ENCODE results near the gene SP3.

The SP3 gene

GRCh38 chr2:173966274-173967098 is 1.3 kb upstream of the SP3 start:
- DNase-seq = no peak

GRCh38 chr2:173964565-173965371 is 405 bp downstream of the SP3 start:
- DNase-seq = peak; percentile 79

GRCh38 chr2:173963817-173964564 is 1.2 kb downstream of the SP3 start:
- DNase-seq = peak; percentile 94

DNA sequence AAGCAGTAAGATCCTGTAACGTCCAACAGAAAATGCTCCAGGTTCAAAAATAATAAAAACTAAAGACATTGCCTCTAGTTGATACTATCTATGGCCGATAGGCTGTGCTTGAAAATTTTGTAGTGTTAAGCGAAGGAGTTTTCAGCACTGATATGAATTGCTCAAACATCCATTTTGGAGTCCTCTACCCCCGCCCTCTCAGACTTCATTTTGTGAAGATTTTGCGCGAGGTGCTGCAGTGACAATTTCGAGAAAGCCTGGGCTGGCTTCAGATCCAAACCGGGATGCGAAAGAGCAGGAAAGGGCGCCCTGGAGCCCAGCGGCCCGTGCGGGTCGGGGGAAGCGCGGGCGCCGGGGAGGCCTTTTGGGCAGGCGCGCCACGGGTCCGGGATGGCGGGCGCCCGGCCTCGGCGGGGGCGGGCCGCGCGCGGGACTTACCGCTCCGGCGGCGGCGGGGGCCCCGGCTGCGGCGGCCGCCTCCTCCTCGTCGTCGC is 1.8 kb downstream of the SP3 start:
- no peak for DNase-seq

DNA sequence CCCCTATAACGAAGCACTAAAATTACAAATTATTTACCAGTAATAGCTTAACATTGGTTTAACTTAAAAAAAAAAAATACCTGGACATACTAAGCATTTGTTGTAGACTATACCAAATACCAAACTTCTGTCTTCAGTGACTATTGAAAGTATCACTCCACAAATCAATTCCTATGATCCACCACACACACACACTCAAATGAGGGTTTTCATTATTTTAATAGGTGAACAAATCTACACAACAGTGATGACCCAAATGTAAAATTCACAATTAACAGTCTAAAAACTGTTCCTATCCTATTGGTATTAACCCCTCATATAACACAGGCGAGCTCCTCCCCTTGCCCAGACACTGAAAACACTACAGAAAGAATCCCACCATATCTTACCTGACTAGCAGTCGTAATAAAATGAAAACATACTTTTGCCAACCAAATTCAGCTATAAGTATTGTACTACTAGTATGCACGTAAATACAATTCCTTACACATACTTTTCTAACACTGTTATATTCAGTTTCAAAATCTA is 2.5 kb downstream of the SP3 start:
- DNase-seq = no peak

DNA sequence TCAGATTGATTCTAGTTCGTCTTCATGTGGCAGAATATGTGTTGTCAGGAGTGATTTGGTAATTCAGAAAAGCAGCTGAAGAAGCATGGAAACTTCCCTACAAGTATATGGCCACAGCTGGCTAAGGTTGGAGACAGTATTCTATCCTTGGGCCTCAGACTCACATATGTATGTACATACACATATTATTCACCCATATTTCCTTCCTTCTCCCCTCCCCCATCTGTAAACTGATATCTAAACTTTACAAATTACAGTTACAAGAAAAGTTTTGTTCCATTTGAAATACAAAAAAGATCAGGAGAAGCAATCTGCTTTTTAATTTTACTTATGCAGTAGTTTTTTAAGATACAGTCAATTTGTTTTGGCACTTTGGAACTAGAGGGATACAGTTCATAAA is 3.1 kb downstream of the SP3 start:
- no peak for DNase-seq

DNA sequence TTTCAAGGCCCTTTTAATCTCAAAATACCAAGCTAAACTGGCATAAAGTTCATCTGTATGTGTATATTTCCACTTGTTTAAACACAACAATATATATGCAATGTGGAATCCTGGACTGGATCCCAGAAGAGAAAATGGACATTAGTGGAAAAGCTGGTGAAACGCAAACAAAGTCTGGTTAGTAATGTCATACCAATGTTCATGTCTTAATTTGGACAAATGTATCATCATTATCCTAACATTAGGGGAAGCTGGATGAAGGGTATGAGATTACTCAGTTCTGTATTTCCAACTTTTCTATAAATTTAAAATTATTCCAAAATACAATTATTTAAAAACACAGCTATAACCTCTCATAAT is 3.8 kb downstream of the SP3 start:
- DNase-seq = no peak

DNA sequence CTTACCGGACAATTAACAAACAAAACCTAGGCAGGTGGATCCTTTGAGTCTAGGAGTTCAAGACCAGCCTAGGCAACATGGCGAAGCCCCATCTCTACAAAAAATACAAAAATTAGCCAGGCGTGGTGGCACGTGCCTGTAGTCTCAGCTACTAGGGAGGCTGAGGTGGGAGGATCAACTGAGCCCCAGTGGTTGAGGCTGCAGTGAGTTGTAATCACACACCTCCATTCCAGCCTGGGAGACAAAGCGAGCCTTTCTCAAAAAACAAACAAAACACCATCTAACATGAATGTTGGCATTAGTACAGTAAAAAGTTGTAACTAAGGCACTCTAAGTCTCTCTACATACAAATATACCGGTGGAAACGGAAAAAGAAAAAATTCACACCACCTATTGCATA is 5.3 kb downstream of the SP3 start:
- DNase-seq = no peak

- no peak for DNase-seq
Measured at GRCh38 chr2:173959358-173959884, 5.8 kb downstream of the SP3 start.

DNA sequence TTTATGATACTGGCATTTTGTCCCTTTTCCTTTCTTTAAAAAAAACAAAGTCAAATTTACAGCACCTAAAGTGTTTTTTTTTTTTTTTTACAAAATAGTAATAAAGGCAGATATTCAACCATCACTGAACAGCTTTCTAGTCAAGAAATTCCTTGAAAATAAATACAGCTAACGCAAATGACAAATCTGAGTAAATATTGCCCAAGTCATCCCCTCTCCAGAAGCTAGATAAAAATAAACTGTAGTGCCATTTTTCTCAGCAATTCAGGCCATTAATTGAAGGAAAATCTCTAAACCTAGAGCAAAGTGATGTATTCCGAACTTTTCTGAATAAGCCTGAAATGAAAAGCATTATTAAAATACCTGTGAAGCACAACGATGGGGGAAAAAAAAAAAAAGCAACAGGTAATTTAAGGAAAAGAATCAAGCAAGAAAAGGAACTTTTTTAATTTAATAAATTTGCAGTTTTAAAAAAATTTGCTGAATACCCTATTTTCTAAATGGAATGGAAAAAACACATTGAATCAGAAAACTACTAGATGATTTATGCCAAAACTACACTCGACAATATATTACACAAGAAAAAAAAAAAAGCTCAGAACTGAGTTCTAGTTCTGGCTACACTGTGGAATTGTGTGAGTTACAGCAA is 6.9 kb downstream of the SP3 start:
- no peak for DNase-seq

- DNase-seq = no peak
Measured at GRCh38 chr2:173957517-173957916, 7.7 kb downstream of the SP3 start.

GRCh38 chr2:173956454-173956853 is 8.7 kb downstream of the SP3 start:
- no peak for DNase-seq

DNA sequence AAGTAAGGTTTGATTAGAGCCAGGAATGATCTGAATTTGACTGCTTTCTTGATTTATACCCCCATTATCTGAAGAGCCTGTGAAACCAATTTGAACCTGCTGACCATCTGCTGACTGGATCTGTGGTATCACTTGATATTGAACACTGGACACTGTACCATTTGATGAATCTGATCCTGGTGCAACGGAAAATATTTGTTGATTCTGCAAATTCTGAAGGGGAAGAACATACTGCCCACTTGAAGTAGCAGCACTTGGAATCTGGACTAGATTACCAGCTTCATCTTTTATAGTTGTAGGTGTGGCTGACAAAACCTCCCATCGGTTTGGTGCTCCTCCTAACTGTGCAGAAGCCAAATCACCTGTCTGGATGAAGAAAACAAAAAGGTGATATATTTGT is 9.3 kb downstream of the SP3 start:
- no peak for DNase-seq

- no peak for DNase-seq
Measured at GRCh38 chr2:173955004-173955403, 10.2 kb downstream of the SP3 start.

DNA sequence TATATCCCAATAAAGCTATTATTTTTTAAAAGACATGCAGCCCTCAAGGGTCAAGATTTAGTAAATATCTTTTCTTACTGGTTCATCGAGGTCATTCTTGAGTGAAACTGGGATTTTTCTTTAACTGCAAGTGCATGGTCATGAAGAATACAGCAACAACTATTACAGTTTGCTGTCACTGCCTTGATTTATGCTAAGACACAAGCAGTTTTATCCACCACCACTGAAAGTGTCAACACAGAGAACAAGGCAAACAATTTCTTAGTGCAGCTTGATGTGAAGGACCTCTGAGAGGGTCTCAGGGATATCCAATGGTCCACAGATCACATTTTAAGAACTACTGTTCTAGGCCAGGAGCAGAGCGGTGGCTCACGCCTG is 12.1 kb downstream of the SP3 start:
- no peak for DNase-seq

GRCh38 chr2:173952267-173953046 is 12.7 kb downstream of the SP3 start:
- no peak for DNase-seq

DNA sequence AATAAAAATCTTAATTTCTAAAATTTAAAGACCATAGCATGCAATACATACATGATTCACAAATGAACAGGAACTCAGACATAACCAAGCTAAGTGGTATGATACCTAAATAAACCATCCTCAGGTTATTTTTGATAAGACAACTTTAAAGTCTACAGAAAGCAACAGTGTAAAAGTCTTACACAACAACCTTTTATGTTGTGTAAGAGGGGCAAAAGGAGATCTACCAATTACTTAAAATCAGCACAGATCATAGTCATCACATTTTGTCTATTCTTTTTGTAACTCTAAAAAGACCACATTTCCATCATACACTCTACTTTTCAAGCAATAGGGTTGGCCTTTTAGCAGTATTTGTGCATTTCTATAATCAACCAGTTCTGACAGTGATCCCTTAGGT is 16.3 kb downstream of the SP3 start:
- no peak for DNase-seq

DNA sequence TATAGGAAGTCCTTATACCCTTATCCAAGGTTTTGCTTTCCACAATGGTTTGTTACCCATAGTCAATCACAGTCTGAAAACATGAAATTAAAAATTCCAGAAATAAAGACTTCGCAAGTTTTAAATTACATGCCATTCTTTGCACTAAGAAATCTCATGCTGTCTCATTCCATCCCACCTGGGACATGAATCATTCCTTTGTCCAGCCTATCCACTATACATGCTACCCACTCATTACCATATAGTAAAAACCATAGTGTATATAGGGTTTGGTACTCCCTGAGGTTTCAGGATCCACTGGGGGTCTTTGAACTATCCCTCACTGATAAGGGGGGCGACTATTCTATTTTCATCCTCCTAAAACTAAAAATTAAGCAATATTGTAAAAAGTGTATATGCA is 17.0 kb downstream of the SP3 start:
- no peak for DNase-seq

DNA sequence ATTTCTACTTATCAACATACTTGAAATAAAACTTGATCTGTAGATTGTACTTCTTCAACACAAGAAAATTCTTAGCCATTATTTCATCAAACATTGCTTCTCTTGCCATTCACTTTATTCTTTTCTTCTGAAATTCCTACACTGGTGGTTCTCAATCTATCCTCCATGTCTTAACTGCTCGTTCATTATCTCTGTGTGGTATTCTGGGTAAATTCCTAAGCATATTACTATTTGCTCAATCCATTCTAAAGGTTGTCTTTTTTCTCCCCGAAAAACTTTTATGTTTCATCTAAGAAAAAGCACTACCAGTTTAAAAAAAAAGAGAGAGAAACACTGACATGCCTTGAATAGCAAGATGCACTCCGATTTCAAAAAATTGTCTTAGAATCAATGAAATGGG is 18.0 kb downstream of the SP3 start:
- DNase-seq = no peak

- DNase-seq = no peak
Measured at GRCh38 chr2:173943738-173944137, 21.4 kb downstream of the SP3 start.

DNA sequence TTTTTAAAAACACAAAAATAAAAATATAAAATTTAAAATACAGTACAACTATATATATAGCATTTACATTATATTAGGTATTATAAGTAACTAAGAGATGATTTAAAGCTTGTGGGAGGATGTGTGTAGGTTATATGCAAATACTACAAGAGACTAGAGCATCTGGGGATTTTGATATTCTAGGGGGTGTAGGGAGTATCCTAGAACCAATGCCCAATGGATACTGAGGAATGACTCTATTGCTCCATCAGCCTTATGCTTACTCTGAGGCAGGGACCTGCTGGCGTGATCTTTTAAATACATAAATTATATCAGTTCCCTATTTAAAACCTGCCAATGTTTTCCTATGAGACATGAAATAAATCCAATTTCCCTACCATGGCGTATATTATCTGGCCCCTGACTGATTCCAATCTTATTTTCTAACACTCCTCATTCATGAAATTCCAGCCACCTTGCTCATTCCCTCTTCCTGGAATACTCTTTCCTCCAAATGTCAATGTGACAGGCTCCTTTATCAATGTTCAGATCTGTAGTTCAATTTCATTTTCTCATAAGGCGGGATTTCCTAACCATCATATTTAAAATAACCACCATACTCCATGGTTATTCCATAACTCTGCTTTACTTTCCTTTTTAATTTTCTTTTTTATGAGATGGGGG is 22.2 kb downstream of the SP3 start:
- DNase-seq = no peak
